Stomach (tissue), 4 donors: Measurements from ENCODE around the gene KLF4.

ENCODE experiments used
- POLR2A ChIP-seq, 4 donors: fragments of 450-650 bp; IDR thresholded peaks; one replicate each; pipeline ENCODE4 v1.6.1; 2016; ENCODE audit warnings: antibody characterized with exemption in 4 of 4, control low read depth in 2 of 4, mild to moderate bottlenecking in 1 of 4, moderate library complexity in 1 of 4
- POLR2AphosphoS5 ChIP-seq, 3 donors: sonication (generic); formaldehyde crosslinking; IDR thresholded peaks; one replicate each; pipeline ENCODE4 v1.6.1; 2016; ENCODE audit warnings: antibody characterized with exemption in 3 of 3
- TF ChIP-seq, protein P1 (sequence below), 7 experiments: fragments of 450-650 bp in 4 of 7; fragments of 200-600 bp in 3 of 7; sonication (generic) in 3 of 7; IDR thresholded peaks; one replicate each; pipeline ENCODE4 v1.5.1; 2016 to 2019; ENCODE audit warnings: antibody characterized with exemption in 7 of 7, control low read depth in 2 of 7, mild to moderate bottlenecking in 1 of 7

DNA sequence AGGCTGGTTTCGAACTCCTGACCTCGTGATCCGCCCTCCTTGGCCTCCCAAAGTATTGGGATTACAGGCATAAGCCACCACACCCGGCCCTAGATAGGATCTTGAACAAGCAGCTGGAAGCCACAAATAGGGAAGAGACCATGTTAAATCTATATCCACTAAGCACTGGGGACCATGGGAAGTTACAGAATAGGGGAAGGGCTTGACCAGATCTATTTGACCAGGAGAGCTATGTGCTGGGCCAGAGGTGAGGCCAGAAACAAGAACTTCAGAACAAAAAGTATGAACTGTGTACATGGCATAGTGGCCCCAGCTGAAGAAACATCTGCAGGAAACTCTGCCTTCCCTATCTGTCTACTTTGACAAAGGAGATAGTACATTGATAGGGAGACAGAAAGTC lies 10.8 kb downstream of the KLF4 start:
- TF ChIP-seq, protein P1, sequence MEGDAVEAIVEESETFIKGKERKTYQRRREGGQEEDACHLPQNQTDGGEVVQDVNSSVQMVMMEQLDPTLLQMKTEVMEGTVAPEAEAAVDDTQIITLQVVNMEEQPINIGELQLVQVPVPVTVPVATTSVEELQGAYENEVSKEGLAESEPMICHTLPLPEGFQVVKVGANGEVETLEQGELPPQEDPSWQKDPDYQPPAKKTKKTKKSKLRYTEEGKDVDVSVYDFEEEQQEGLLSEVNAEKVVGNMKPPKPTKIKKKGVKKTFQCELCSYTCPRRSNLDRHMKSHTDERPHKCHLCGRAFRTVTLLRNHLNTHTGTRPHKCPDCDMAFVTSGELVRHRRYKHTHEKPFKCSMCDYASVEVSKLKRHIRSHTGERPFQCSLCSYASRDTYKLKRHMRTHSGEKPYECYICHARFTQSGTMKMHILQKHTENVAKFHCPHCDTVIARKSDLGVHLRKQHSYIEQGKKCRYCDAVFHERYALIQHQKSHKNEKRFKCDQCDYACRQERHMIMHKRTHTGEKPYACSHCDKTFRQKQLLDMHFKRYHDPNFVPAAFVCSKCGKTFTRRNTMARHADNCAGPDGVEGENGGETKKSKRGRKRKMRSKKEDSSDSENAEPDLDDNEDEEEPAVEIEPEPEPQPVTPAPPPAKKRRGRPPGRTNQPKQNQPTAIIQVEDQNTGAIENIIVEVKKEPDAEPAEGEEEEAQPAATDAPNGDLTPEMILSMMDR (IDR thresholded peaks at IDR 0.05): no peak
- TF ChIP-seq POLR2AphosphoS5 (IDR thresholded peaks at IDR 0.05): no peak
- TF ChIP-seq POLR2A (IDR thresholded peaks at IDR 0.05): no peak
